KMS-11 (cell line): ENCODE results near the gene PTPRT.

Experiments used
- H2AFZ ChIP-seq: fragments of 200-600 bp; sonication (generic); 2 replicates; pipeline ENCODE4 v1.6.1; 2016; ENCODE audit warnings: antibody characterized with exemption, mixed run types, low read depth
- H3K27ac ChIP-seq: fragments of 200-600 bp; sonication (generic); 2 replicates; pipeline ENCODE4 v1.6.1; 2016; ENCODE audit warnings: mild to moderate bottlenecking, mixed run types
- H3K27me3 ChIP-seq: fragments of 200-600 bp; sonication (generic); 2 replicates; pipeline ENCODE4 v1.6.1; 2017; ENCODE audit warnings: mild to moderate bottlenecking, low read depth, mixed run types, moderate library complexity; ENCODE audit not compliant: insufficient read depth
- H3K36me3 ChIP-seq: fragments of 200-600 bp; sonication (generic); 2 replicates; pipeline ENCODE4 v1.6.1; 2017; ENCODE audit warnings: mild to moderate bottlenecking, mixed run types; ENCODE audit not compliant: insufficient read depth
- H3K4me1 ChIP-seq: fragments of 200-600 bp; sonication (generic); 2 replicates; pipeline ENCODE4 v1.6.1; 2016; ENCODE audit warnings: mild to moderate bottlenecking, low read depth, mixed run types; ENCODE audit not compliant: poor library complexity, severe bottlenecking
- H3K4me2 ChIP-seq: fragments of 200-600 bp; sonication (generic); 2 replicates; pipeline ENCODE4 v1.7.0; 2016; ENCODE audit warnings: mild to moderate bottlenecking, mixed run types
- H3K4me3 ChIP-seq: fragments of 200-600 bp; sonication (generic); IDR thresholded peaks from 2 replicates; pipeline ENCODE4 v1.6.1; 2017; ENCODE audit warnings: low read depth, low read length, mixed read lengths; ENCODE audit not compliant: insufficient read depth
- H3K79me2 ChIP-seq: fragments of 200-600 bp; sonication (generic); 2 replicates; pipeline ENCODE4 v1.6.1; 2016; ENCODE audit warnings: low read depth, mixed run types; ENCODE audit not compliant: insufficient read depth
- H3K9ac ChIP-seq: fragments of 200-600 bp; sonication (generic); 2 replicates; pipeline ENCODE4 v1.6.1; 2016; ENCODE audit warnings: mild to moderate bottlenecking, mixed run types
- H4K20me1 ChIP-seq: fragments of 200-600 bp; sonication (generic); 2 replicates; pipeline ENCODE4 v1.6.1; 2016; ENCODE audit warnings: mild to moderate bottlenecking, mixed run types; ENCODE audit not compliant: insufficient read depth
- TF ChIP-seq, protein P1 (sequence below): fragments of 200-600 bp; sonication (generic); conservative IDR thresholded peaks from 2 replicates; pipeline ENCODE4 v1.6.1; 2017; ENCODE audit warnings: low read depth, mild to moderate bottlenecking, antibody characterized with exemption, low read length, moderate library complexity, mixed read lengths

PTPRT gene

GRCh38 chr20:42924215-42924614 is 265.5 kb downstream of the PTPRT start:
- Histone ChIP-seq H2AFZ (no peak overlapping the region), H3K4me3 (no peak overlapping the region), H3K79me2 (no peaks in the 10 kb centered on the region), H4K20me1 (no peaks in the 10 kb centered on the region), H3K4me1 (no peaks in the 10 kb centered on the region), H3K9ac (no peak overlapping the region), H3K36me3 (no peaks in the 10 kb centered on the region), H3K4me2 (no peak overlapping the region), H3K27ac (no peak overlapping the region), H3K27me3 (no peaks in the 10 kb centered on the region)
- TF ChIP-seq, protein P1, sequence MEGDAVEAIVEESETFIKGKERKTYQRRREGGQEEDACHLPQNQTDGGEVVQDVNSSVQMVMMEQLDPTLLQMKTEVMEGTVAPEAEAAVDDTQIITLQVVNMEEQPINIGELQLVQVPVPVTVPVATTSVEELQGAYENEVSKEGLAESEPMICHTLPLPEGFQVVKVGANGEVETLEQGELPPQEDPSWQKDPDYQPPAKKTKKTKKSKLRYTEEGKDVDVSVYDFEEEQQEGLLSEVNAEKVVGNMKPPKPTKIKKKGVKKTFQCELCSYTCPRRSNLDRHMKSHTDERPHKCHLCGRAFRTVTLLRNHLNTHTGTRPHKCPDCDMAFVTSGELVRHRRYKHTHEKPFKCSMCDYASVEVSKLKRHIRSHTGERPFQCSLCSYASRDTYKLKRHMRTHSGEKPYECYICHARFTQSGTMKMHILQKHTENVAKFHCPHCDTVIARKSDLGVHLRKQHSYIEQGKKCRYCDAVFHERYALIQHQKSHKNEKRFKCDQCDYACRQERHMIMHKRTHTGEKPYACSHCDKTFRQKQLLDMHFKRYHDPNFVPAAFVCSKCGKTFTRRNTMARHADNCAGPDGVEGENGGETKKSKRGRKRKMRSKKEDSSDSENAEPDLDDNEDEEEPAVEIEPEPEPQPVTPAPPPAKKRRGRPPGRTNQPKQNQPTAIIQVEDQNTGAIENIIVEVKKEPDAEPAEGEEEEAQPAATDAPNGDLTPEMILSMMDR = no peak

DNA sequence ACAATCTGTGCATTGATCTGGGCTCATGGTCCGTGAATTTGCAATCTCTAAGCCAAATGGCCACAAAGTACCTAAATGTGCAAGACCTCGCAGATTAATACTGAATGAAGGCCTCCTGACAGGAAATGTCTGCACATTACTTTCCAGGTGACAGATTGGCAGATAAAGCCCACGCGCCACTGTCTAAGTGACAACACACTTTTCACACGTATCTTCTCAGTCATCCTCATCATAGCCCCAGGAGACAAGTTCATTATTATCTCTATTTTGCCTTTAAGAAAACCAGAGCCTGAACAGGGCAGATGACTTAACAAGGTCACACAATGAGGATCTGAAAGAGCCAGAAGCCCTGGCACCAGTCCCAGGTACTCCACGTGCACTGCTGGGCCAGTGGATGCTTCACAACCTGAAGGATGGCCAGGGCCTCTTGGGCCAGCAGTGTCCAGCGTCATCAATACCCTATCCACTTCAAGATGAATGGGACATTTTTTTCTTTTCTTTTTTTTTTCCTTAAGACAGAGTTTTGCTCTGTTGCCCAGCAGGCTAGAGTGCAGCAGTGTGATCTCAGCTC is 266.3 kb downstream of the PTPRT start:
- Histone ChIP-seq H3K27ac (no peak overlapping the region), H2AFZ (no peak overlapping the region), H3K79me2 (no peaks in the 10 kb centered on the region), H3K4me2 (no peak overlapping the region), H3K4me1 (no peaks in the 10 kb centered on the region), H3K36me3 (no peaks in the 10 kb centered on the region), H3K27me3 (no peaks in the 10 kb centered on the region), H4K20me1 (no peaks in the 10 kb centered on the region), H3K9ac (no peak overlapping the region), H3K4me3 (no peak overlapping the region)
- TF ChIP-seq, protein P1 = no peak

GRCh38 chr20:42920776-42921175 is 268.9 kb downstream of the PTPRT start:
- Histone ChIP-seq H3K79me2 (no peaks in the 10 kb centered on the region), H3K4me2 (no peak overlapping the region), H3K27me3 (no peaks in the 10 kb centered on the region), H3K4me3 (no peak overlapping the region), H3K9ac (no peak overlapping the region), H3K36me3 (no peaks in the 10 kb centered on the region), H3K4me1 (no peaks in the 10 kb centered on the region), H3K27ac (no peak overlapping the region), H2AFZ (no peak overlapping the region), H4K20me1 (no peaks in the 10 kb centered on the region)
- TF ChIP-seq, protein P1 = no peak

- no peaks in the 10 kb centered on the region for H3K36me3 ChIP-seq
- TF ChIP-seq, protein P1 = no peak
- no peak overlapping the region for H3K4me2 ChIP-seq
- H3K27me3 ChIP-seq = no peaks in the 10 kb centered on the region
- no peak overlapping the region for H3K27ac ChIP-seq
- H3K4me3 ChIP-seq = no peak overlapping the region
- no peaks in the 10 kb centered on the region for H3K4me1 ChIP-seq
- H3K9ac ChIP-seq = no peak overlapping the region
- no peak overlapping the region for H2AFZ ChIP-seq
- H3K79me2 ChIP-seq = no peaks in the 10 kb centered on the region
- no peaks in the 10 kb centered on the region for H4K20me1 ChIP-seq
Measured at GRCh38 chr20:42919316-42919715, 270.4 kb downstream of the PTPRT start.
